Measurements from ENCODE around the gene C4BPA. TPM values are rescaled to one million over a fixed set of nuclear protein-coding genes. Genes with fewer than 3 reads are reported as not detected.

C4BPA gene
- polyA plus RNA-seq, 1 of the 3 experiments (the other 2 are of a cell fraction) = not detected

GRCh38 chr1:207131163-207131562 lies 27.1 kb downstream of the C4BPA start:
- Histone ChIP-seq H3F3A (replicated peaks; ENCODE audit: insufficient read depth) (no peaks in the 10 kb centered on the region), H3K9me3 (no peaks in the 10 kb centered on the region), H3K4me1 (ENCODE audit: control insufficient read depth in 1 of 2, insufficient read depth in 2 of 2, low read depth in 1 of 2, low read length in 1 of 2) (no peaks in the 10 kb centered on the region), H3K9ac (no peak overlapping the region), H4K20me1 (ENCODE audit: insufficient read depth) (no peaks in the 10 kb centered on the region), H3K27me3 (ENCODE audit: insufficient read depth) (no peaks in the 10 kb centered on the region), H3K4me2 (no peak overlapping the region), H3K79me2 (ENCODE audit: insufficient read depth) (no peaks in the 10 kb centered on the region), H3K36me3 (replicated peaks in 1 of 2; ENCODE audit: control insufficient read depth in 1 of 2, insufficient read depth in 2 of 2, low read length in 1 of 2) (no peaks in the 10 kb centered on the region), H3K4me3 (ENCODE audit: low read depth in 2 of 2, low read length in 1 of 2) (no peak overlapping the region), H2AFZ (ENCODE audit: low read depth) (no peak overlapping the region), H3K27ac (ENCODE audit: low read depth in 2 of 2, low read length in 1 of 2) (no peak overlapping the region), H3K9me2 (no peaks in the 10 kb centered on the region)
- TF ChIP-seq RXRA (IDR thresholded peaks at IDR 0.05; ENCODE audit: borderline replicate concordance, low read depth) (no peak), RAD21 (IDR thresholded peaks at IDR 0.05; ENCODE audit: low read length) (no peak)
- DNase-seq = no peak
- WGBS (ENCODE audit: low lambda C conversion rate) = 11% methylated on average over 4 of the region's 4 CpGs
- CTCF ChIA-PET = no interaction called here
- POLR2A ChIA-PET = no interaction called here

GRCh38 chr1:207134581-207134980 lies 30.5 kb downstream of the C4BPA start:
- no peaks in the 10 kb centered on the region for H3K79me2 ChIP-seq (ENCODE audit: insufficient read depth)
- no peak overlapping the region for H3K9ac ChIP-seq
- CTCF ChIA-PET = no interaction called here
- no peaks in the 10 kb centered on the region for H3K9me3 ChIP-seq
- H3K4me3 ChIP-seq (ENCODE audit: low read depth in 2 of 2, low read length in 1 of 2) = no peak overlapping the region
- H4K20me1 ChIP-seq (ENCODE audit: insufficient read depth) = no peaks in the 10 kb centered on the region
- 5% methylated on average over 1 of the region's 1 CpG for WGBS (ENCODE audit: low lambda C conversion rate)
- no peaks in the 10 kb centered on the region for H3K4me1 ChIP-seq (ENCODE audit: control insufficient read depth in 1 of 2, insufficient read depth in 2 of 2, low read depth in 1 of 2, low read length in 1 of 2)
- no peaks in the 10 kb centered on the region for H3F3A ChIP-seq (replicated peaks; ENCODE audit: insufficient read depth)
- no peak overlapping the region for H3K4me2 ChIP-seq
- no peaks in the 10 kb centered on the region for H3K9me2 ChIP-seq
- no peak for DNase-seq
- no peaks in the 10 kb centered on the region for H3K27me3 ChIP-seq (ENCODE audit: insufficient read depth)
- no peak overlapping the region for H3K27ac ChIP-seq (ENCODE audit: low read depth in 2 of 2, low read length in 1 of 2)
- no peak overlapping the region for H2AFZ ChIP-seq (ENCODE audit: low read depth)
- H3K36me3 ChIP-seq (replicated peaks in 1 of 2; ENCODE audit: control insufficient read depth in 1 of 2, insufficient read depth in 2 of 2, low read length in 1 of 2) = no peaks in the 10 kb centered on the region
- POLR2A ChIA-PET = no interaction called here
- TF ChIP-seq RXRA (IDR thresholded peaks at IDR 0.05; ENCODE audit: borderline replicate concordance, low read depth) (no peak), TAF1 (IDR thresholded peaks at IDR 0.05; ENCODE audit: borderline replicate concordance, low read depth, low read length) (no peak), YY1 (IDR thresholded peaks at IDR 0.05; ENCODE audit: low read depth) (no peak), TCF12 (IDR thresholded peaks at IDR 0.05) (no peak), EP300 (IDR thresholded peaks at IDR 0.05; ENCODE audit: borderline replicate concordance in 1 of 2, low read depth in 1 of 2, low read length in 1 of 2) (no peak), GABPA (IDR thresholded peaks at IDR 0.05; ENCODE audit: low read depth) (no peak), RAD21 (IDR thresholded peaks at IDR 0.05; ENCODE audit: low read length) (no peak), TEAD4 (IDR thresholded peaks at IDR 0.05; ENCODE audit: borderline replicate concordance, insufficient read depth) (no peak), SIN3A (IDR thresholded peaks at IDR 0.05; ENCODE audit: borderline replicate concordance, low read depth, low read length) (no peak), CTCF (IDR thresholded peaks at IDR 0.05) (no peak)

DNA sequence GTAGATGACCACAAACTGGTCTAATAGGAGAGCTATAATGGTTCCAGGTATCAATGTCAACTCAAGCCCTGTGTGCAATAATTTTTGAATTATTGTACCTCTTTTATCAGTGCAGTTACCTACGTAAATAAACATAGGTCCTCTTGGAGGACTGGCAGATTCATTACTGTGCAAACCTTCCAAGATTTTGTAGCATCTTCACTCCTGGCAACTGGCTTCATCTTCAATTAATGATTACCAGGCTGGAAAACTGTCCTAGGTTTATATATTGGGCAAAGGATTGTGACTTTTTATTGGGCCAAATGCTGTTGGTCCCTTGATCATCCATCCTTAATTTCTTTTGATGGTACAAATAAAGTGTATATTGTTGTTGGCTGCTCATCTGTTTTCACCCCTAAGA lies 35.6 kb downstream of the C4BPA start:
- no peaks in the 10 kb centered on the region for H3K4me1 ChIP-seq (ENCODE audit: control insufficient read depth in 1 of 2, insufficient read depth in 2 of 2, low read depth in 1 of 2, low read length in 1 of 2)
- no peaks in the 10 kb centered on the region for H3K9me3 ChIP-seq
- POLR2A ChIA-PET = no interaction called here
- H3K4me2 ChIP-seq = no peak overlapping the region
- no peak overlapping the region for H3K4me3 ChIP-seq (ENCODE audit: low read depth in 2 of 2, low read length in 1 of 2)
- H3K79me2 ChIP-seq (ENCODE audit: insufficient read depth) = no peaks in the 10 kb centered on the region
- 24% methylated on average over 1 of the region's 1 CpG for WGBS (ENCODE audit: low lambda C conversion rate)
- no peaks in the 10 kb centered on the region for H3K36me3 ChIP-seq (replicated peaks in 1 of 2; ENCODE audit: control insufficient read depth in 1 of 2, insufficient read depth in 2 of 2, low read length in 1 of 2)
- H3F3A ChIP-seq (replicated peaks; ENCODE audit: insufficient read depth) = no peaks in the 10 kb centered on the region
- DNase-seq = no peak
- no peak overlapping the region for H3K27ac ChIP-seq (ENCODE audit: low read depth in 2 of 2, low read length in 1 of 2)
- H3K9me2 ChIP-seq = no peaks in the 10 kb centered on the region
- H3K27me3 ChIP-seq (ENCODE audit: insufficient read depth) = no peaks in the 10 kb centered on the region
- TF ChIP-seq FOXM1 (IDR thresholded peaks at IDR 0.05; ENCODE audit: low read depth) = no peak
- TF ChIP-seq GABPA (IDR thresholded peaks at IDR 0.05; ENCODE audit: low read depth) = no peak
- TF ChIP-seq, protein P1, sequence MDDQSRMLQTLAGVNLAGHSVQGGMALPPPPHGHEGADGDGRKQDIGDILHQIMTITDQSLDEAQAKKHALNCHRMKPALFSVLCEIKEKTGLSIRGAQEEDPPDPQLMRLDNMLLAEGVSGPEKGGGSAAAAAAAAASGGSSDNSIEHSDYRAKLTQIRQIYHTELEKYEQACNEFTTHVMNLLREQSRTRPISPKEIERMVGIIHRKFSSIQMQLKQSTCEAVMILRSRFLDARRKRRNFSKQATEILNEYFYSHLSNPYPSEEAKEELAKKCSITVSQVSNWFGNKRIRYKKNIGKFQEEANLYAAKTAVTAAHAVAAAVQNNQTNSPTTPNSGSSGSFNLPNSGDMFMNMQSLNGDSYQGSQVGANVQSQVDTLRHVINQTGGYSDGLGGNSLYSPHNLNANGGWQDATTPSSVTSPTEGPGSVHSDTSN (IDR thresholded peaks at IDR 0.05) = no peak
- TF ChIP-seq MEF2A (IDR thresholded peaks at IDR 0.05; ENCODE audit: borderline replicate concordance, low read depth) = no peak
- no peak for TF ChIP-seq JUND (IDR thresholded peaks at IDR 0.05)
- no peak for TF ChIP-seq RXRA (IDR thresholded peaks at IDR 0.05; ENCODE audit: borderline replicate concordance, low read depth)
- no peak for TF ChIP-seq SIN3A (IDR thresholded peaks at IDR 0.05; ENCODE audit: borderline replicate concordance, low read depth, low read length)
- CTCF ChIA-PET = interaction anchor here (1.2 kb wide), 1 partner anchor 265 kb away, joined by 4 read pairs; no protein-coding TSS in a partner anchor
- no peaks in the 10 kb centered on the region for H4K20me1 ChIP-seq (ENCODE audit: insufficient read depth)
- H3K9ac ChIP-seq = no peak overlapping the region
- no peak overlapping the region for H2AFZ ChIP-seq (ENCODE audit: low read depth)
